Immature natural killer cell (primary cell): ENCODE results near the gene IL1RAPL1. TPM values are rescaled to one million over a fixed set of nuclear protein-coding genes. Genes with fewer than 3 reads are reported as not detected.

ENCODE experiments used
- DNase-seq, 3 donors: peaks; one replicate each; pipeline ENCODE4 v3.0.0; 2022; ENCODE audit warnings: mixed read lengths in 1 of 3
- H3K27ac Mint-ChIP-seq, 6 donors: one replicate each; pipeline ENCODE4 v1.8.0; 2020; ENCODE audit warnings: mixed read lengths in 6 of 6, mild to moderate bottlenecking in 5 of 6, inconsistent platforms in 4 of 6, moderate library complexity in 3 of 6
- H3K27me3 Mint-ChIP-seq, 3 donors: one replicate each; pipeline ENCODE4 v1.8.0; 2020 to 2021; ENCODE audit warnings: low read depth in 3 of 3, mild to moderate bottlenecking in 3 of 3, mixed read lengths in 3 of 3, moderate library complexity in 3 of 3, inconsistent platforms in 1 of 3
- H3K36me3 Mint-ChIP-seq, 3 donors: one replicate each; pipeline ENCODE4 v1.8.0; 2020; ENCODE audit warnings: mixed read lengths in 3 of 3, inconsistent platforms in 2 of 3, mild to moderate bottlenecking in 2 of 3
- H3K4me1 Mint-ChIP-seq, 2 donors: one replicate each; pipeline ENCODE4 v1.8.0; 2020; ENCODE audit warnings: inconsistent platforms in 2 of 2, mild to moderate bottlenecking in 2 of 2, mixed read lengths in 2 of 2, moderate library complexity in 1 of 2
- H3K4me3 Mint-ChIP-seq, 5 donors: one replicate each; pipeline ENCODE4 v1.8.0; 2020; ENCODE audit warnings: mild to moderate bottlenecking in 5 of 5, mixed read lengths in 5 of 5, inconsistent platforms in 3 of 5, moderate library complexity in 3 of 5
- H3K9me3 Mint-ChIP-seq, 6 donors: one replicate each; pipeline ENCODE4 v1.8.0; 2020; ENCODE audit warnings: mild to moderate bottlenecking in 6 of 6, mixed read lengths in 6 of 6, inconsistent platforms in 4 of 6, moderate library complexity in 3 of 6
- polyA plus RNA-seq, 3 donors: library from polyadenylated mRNA; unstranded; fragments of 300-500 nt; fragmentation: Illumina TruSeq; gene quantifications; one replicate each; pipeline ENCODE4 v1.2.3, GENCODE V29; 2021

The IL1RAPL1 gene
- polyA plus RNA-seq, 3 donors from 2014 or later = not detected

DNA sequence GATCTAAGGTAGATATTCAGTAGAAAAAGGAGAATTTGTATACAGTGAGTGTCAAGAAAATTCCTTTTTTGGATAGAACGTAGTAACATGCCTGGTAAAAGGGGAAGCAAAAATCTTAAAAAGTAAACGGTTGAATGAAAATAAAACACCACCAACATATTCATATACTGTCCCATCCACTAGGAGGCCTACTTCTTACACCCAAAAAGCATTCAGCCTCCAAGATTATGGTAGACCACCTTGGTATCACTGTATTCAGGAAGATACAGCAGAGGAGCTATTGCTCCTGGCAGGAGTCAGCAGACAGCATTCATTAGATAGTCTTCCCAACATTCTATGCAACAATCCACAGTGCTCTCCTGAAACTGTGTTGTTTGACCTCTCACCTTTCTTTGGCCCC is 1353.5 kb downstream of the IL1RAPL1 start:
- H3K4me3 Mint-ChIP-seq = no peak overlapping the region
- H3K9me3 Mint-ChIP-seq = peaks cover 0 to 5% (median under 1%) of the 10 kb centered on the region in 6 donors
- H3K36me3 Mint-ChIP-seq = no peaks in the 10 kb centered on the region
- H3K4me1 Mint-ChIP-seq = no peaks in the 10 kb centered on the region
- DNase-seq = no peak
- no peak overlapping the region for H3K27ac Mint-ChIP-seq
- no peaks in the 10 kb centered on the region for H3K27me3 Mint-ChIP-seq

DNA sequence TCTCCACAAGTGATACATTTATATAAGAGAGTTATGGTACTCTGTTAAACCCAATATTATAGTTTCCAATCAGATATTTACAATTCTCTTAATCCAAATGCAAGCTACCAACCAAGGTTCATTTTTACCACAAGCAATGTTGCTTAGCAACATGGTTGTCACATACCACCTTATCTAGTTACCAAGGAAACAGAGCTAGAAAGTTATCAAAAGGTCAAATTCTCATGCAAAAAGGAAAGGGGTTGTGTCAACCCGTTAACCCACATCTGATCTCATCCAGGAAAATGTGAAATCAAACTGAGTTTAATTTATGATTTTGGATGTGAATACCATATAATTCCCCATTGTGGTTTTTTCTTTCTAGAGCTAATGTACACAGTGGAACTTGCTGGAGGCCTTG is 1354.0 kb downstream of the IL1RAPL1 start:
- no peaks in the 10 kb centered on the region for H3K36me3 Mint-ChIP-seq

GRCh38 chrX:29947225-29947624 is 1360.0 kb downstream of the IL1RAPL1 start:
- DNase-seq = no peak
- Mint-ChIP-seq H3K9me3 (no peaks in the 10 kb centered on the region), H3K27me3 (no peaks in the 10 kb centered on the region), H3K27ac (no peak overlapping the region), H3K4me3 (no peak overlapping the region), H3K36me3 (no peaks in the 10 kb centered on the region), H3K4me1 (no peaks in the 10 kb centered on the region)

More for the DNA sequence above, 1354.0 kb downstream of the IL1RAPL1 start:
- Mint-ChIP-seq H3K9me3 (peaks cover 0 to 5% (median under 1%) of the 10 kb centered on the region in 6 donors), H3K27ac (no peak overlapping the region), H3K4me1 (no peaks in the 10 kb centered on the region), H3K4me3 (no peak overlapping the region), H3K27me3 (no peaks in the 10 kb centered on the region)
- no peak for DNase-seq

DNA sequence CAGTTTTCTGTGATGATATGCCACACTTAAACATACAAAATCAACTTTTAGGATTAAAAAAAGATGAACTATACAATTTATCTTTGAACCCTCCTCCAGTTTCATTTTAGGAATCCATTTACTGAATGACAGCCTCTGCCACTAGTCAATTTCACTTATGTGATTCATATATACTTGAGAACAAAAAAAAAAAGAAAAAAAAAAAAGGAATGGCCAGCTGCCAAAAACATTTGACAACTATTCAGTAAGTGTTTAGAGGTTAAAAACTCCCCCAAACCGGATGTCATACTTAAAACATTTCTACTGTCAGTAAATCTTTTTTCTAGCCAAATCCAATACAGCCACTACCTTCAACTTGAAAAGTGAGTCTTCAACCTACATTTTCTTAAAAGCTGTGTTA is 1361.4 kb downstream of the IL1RAPL1 start:
- Mint-ChIP-seq H3K4me1 (no peaks in the 10 kb centered on the region), H3K27ac (no peak overlapping the region), H3K36me3 (no peaks in the 10 kb centered on the region), H3K9me3 (no peaks in the 10 kb centered on the region), H3K27me3 (no peaks in the 10 kb centered on the region), H3K4me3 (no peak overlapping the region)
- DNase-seq = no peak

- H3K9me3 Mint-ChIP-seq = peaks cover 0 to 10% (median 1%) of the 10 kb centered on the region in 6 donors
- H3K27ac Mint-ChIP-seq = no peak overlapping the region
- peaks cover 0 to 2% (median 0%) of the 10 kb centered on the region in 3 donors for H3K27me3 Mint-ChIP-seq
- H3K4me1 Mint-ChIP-seq = no peaks in the 10 kb centered on the region
- no peaks in the 10 kb centered on the region for H3K36me3 Mint-ChIP-seq
- no peak for DNase-seq
- no peak overlapping the region for H3K4me3 Mint-ChIP-seq
Measured at GRCh38 chrX:29952016-29952415, 1364.8 kb downstream of the IL1RAPL1 start.

- Mint-ChIP-seq H3K36me3 (no peaks in the 10 kb centered on the region), H3K9me3 (no peaks in the 10 kb centered on the region), H3K4me3 (no peak overlapping the region), H3K27ac (no peak overlapping the region), H3K27me3 (peaks cover 0 to 3% (median 0%) of the 10 kb centered on the region in 3 donors), H3K4me1 (no peaks in the 10 kb centered on the region)
- no peak for DNase-seq
Measured at GRCh38 chrX:29962061-29962460, 1374.8 kb downstream of the IL1RAPL1 start.

GRCh38 chrX:29965634-29966033 is 1378.4 kb downstream of the IL1RAPL1 start:
- DNase-seq = no peak
- Mint-ChIP-seq H3K9me3 (no peaks in the 10 kb centered on the region), H3K27ac (no peak overlapping the region), H3K4me1 (no peaks in the 10 kb centered on the region), H3K4me3 (no peak overlapping the region), H3K27me3 (peaks cover 0 to 3% (median 0%) of the 10 kb centered on the region in 3 donors), H3K36me3 (no peaks in the 10 kb centered on the region)

DNA sequence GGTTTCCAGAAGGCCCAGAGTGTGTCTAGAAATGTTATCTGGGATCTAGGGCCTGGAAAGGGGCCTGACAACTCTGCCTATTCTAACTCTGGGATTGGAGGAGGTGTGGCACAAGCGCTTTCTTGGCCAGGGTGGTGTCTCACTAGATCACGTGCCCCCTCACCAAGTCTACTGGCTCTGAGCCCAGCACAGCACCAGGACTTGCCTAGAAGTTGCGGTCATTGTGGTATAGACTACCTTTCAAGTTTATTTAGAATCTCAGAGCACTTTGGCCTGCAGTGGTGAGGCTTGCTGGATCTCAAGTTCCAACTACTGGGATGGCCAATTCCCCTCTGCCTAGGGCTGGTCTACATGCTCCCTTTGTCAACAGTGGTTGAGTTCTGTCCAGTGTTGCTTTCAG is 1404.8 kb downstream of the IL1RAPL1 start:
- no peak for DNase-seq
- Mint-ChIP-seq H3K27me3 (peaks cover 2% of the 10 kb centered on the region in 3 donors), H3K27ac (no peak overlapping the region), H3K9me3 (peaks cover 0 to 20% (median 10%) of the 10 kb centered on the region in 6 donors), H3K4me3 (no peak overlapping the region), H3K36me3 (peaks cover 0 to 4% (median 0%) of the 10 kb centered on the region in 3 donors), H3K4me1 (no peaks in the 10 kb centered on the region)

- H3K36me3 Mint-ChIP-seq = no peaks in the 10 kb centered on the region
- no peaks in the 10 kb centered on the region for H3K4me1 Mint-ChIP-seq
- no peak overlapping the region for H3K27ac Mint-ChIP-seq
- no peak for DNase-seq
- no peak overlapping the region for H3K4me3 Mint-ChIP-seq
- peaks cover 0 to 2% (median 0%) of the 10 kb centered on the region in 3 donors for H3K27me3 Mint-ChIP-seq
- peaks cover under 1 to 7% (median 3%) of the 10 kb centered on the region in 6 donors for H3K9me3 Mint-ChIP-seq
Measured at GRCh38 chrX:30005813-30006212, 1418.6 kb downstream of the IL1RAPL1 start.
